HPDE6-E6E7 (cell line): ENCODE results near the gene YWHAE.
"Not testable (repeated sequence)": the region's sequence is repeated elsewhere in the genome, so short reads cannot be mapped to it uniquely, and the experiment has no call there.

ENCODE experiments used
- DNase-seq: peaks from one replicate; pipeline ENCODE4 v3.0.0; 2011; ENCODE audit warnings: missing footprints; ENCODE audit errors: extremely low spot score

The YWHAE gene

DNA sequence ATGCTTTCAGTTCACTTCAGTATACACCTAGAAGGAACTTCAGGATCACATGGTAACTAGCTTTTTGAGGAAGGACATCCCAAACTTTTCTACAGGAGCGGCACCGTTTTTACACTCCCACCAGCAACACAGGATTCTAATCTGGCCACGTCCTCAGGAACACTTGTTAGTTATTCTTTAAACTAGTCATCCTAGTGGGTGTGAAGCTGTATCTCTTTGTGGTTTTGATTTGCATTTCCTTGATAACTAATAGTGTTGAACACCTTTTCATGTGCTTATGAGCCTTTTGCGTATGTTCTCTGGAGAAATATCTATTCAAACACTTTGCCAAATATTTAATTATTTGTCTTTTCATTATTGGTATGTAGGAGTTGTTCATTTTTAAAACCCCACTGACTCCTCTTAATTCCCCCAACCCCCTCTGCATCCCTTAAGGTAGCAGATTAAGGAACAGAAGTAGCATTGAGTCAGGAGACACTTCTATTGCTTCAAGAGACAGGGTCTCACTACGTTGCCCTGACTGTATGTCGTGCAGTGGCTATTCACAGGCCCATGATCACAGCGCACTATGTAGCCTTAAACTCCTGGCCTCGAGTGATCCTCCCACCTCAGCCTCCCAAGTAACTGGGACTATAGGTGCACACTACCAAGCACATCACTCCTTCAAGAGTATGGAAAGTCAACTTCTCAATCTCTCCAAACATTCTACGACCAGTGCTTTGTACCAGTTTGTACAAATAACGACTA is 25.4 kb downstream of the YWHAE start:
- DNase-seq, result no peak

DNA sequence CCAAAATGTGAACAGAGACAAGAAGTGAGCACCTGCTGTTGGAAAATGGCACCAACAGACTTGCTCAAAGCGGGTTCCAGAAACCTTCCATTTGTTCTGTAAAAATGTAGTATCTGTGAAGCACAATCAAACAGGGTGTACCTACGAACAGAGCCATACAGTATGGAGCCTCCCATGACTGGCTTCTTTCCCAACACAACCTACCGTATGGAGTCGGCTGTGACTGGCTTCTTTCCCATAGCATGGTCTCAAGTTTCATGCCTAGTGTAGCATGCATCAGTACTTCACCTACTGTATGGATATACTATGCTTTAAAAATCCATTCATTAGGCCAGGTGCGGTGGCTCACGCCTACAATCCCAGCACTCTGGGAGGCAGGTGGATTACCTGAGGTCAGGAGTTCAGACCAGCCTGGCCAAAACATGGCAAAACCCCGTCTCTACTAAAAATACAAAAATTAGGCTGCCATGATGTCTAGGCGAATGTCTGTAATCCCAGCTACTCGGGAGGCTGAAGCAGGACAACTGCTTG is 26.2 kb downstream of the YWHAE start:
- DNase-seq, result no peak

DNA sequence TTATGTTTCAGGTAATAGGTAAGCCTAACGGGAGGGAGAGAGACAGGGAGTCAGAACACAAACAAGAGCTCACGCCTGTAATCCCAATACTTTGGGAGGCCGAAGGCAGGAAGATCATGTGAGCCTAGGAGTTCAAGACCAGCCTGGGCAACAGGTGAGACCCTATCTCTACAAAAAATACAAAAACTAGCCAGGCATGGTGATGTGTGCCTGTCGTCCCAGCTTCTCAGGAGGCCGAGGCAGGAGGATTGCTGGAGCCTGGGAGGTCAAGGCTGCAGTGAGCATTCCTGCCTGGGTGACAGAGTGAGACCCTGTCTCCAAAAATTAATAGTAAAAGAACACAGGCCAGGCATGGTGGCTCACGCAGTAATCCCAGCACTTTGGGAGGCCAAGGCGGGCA is 27.4 kb downstream of the YWHAE start:
- no peak for DNase-seq

DNA sequence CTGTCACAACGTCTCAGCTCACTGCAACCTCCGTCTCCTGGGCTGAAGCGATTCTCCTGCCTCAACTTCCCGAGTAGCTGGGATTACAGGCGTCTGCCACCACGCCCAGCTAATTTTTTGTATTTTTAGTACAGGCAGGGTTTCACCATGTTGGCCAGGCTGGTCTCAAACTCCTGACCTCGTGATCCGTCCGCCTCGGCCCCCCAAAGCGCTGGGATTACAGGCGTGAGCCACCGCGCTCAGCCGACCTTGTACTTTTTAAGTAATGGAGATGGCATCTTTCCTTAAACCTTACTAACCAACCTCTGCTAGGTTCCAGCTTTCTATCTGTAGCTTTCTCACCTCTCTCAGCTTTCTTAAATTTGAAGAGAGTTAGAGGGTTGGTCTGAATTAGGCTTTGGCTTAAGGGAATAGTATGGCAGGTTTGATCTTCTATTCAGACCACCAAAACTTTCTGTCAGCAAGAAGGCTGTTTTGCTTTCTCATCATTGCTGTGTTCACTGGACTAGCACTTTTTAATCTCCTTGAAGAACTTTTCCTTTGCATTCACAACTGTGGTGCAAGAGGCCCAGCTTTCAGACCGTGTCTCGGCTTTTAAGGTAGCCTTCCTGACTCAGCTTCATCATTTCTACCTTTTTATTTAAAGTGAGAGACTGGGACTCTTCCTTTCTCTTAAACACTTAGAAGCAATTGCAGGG is 28.0 kb downstream of the YWHAE start:
- no peak for DNase-seq

DNA sequence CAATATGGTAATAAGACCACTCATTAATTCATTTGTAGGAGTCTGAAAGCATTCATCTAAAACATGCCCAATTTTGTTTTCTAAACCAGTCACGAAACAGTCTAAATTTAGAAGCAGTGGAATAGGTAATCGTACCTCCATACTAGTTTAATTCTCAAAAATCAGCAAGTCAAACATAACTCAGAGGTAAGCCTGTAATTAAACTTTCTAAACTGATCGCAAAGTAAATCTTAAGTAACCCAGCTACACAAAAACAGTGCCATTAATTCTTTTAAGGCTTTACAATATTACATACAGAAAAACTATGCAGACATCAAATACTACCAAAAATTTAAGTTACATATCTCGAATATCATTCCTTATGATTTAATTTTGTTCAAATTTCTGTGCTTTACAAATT is 31.4 kb downstream of the YWHAE start:
- DNase-seq, result no peak

DNA sequence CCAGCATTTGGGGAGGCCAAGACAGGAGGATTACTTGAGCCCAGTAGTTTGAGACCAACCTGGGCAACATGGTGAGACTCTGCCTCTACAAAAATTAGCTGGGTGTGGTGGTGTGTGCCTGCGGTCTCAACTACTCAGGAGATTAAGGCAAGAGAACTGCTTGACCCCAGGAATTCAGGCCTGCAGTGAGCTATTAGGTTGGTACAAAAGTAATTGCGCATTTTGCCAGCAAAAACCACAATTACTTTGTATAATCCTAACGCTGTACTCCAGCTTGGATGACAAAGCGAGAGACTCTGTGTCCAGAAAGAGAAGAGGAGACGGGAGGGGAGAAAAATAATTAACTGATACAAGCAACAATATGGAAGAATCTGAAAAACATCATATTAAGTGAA is 32.7 kb downstream of the YWHAE start:
- DNase-seq, result no peak

DNA sequence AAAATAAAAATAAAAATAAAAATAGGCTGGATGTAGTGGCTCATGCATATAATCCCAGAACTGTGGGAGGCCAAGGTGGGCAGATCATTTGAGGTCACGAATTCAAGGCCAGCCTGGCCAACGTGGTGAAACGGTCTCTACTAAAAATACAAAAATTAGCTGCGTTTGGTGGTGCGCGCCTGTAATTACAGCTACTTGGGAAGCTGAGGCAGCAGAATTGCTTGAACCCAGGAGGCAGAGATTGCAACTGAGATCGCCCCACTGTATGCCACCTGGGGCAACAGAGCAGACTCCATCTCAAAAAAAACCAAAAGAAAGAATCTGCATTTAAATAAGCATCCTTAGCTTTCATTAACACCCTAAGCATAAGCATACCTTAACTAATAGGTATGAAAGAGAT is 33.8 kb downstream of the YWHAE start:
- DNase-seq, result no peak

DNA sequence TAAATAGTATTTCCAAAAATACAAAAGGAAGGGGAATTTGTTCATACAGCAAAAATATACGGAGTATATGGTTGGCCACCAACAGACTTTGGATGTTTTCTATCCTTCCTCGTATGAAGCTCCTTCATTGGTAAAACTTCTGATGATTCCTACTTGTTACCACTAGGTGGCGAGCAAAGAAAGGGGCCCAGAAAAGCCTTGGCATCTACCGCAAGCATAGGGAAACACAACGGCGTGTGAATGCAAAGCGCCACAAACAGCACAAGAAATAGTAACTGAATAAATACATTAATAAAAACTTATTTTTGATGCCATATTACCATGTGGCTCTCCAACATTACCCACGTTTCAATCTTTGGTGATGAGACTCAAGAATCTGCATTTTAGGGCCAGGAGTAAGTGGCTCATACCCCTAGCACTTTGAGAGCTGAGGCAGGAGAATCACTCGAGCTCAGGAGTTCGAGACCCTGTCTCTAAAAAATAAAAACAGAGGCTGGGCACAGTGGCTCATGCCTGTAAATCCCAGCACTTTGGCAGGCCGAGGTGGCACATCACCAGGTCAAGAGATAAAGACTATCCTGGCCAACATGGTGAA is 34.5 kb downstream of the YWHAE start:
- DNase-seq, result peak; percentile 51

DNA sequence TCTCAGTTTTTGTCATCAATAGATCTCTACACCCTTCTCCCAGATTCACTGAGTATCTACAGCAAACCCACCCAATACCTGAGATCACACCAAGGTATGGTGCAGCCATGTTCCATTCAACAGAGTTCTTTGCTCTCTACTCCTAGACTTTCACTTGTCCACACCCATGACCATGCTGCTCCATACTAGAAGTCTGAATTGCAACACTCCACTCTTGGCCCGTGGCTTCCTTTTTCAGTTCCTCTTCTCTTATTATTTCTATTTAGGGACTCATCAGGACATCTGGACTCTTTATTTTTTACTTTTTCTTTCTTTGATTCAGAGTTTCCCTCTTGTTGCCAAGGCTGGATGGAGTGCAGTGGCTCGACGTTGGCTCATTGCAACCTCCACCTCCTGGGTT is 37.1 kb downstream of the YWHAE start:
- DNase-seq, result no peak

DNA sequence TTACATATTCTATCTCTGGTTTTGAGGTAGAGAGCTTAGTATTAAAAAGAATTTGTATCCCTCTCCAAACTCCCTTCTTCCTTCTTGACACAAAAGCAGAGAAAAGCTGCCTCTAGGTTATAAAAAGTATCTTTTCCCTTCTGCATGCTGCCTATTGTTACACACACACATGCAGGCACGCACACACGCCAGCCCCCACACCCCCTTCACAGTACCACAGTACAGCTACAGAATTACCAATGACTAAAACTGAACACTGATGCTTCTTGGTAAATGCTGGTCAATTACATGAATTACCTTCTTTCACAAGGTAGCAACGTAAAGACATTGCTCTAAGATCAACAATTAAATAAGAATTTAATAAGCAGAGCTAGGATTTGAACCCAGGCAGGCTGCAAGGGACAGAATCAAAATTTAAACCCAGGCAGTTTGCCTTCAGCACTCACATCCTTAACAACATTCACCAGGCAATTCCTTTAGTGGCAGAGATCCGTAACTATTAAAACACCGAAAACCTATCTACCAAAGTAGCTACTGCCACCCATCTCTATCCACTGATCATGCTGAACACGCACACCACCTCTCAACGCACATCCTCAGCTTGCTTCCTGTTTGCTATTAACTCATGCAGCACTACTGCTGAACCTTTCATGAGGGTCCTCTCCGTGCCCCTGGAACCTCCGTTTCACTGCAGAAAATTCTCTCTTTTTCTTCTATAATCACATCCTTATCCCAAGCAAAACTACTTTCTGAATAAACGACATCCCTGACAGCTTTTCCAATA is 37.8 kb downstream of the YWHAE start:
- no peak for DNase-seq

DNA sequence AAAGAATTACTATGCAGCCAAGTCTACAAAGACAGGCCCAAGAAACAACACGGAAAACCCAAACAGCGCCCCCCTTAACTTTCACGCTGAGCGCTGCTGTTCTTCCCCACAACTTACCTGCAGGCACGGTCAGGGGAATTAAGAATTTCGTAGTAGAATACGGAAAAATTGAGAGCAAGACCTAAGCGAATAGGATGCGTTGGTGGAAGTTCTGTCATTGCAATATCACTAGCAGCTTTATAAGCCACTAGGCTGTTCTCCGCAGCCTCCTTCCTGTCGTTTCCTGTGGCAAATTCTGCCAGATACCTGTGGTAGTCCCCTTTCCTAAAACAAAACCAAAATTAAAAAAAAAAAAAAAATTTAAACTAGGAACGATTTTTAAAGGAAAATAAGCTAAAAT is 39.0 kb downstream of the YWHAE start:
- DNase-seq, result no peak

DNA sequence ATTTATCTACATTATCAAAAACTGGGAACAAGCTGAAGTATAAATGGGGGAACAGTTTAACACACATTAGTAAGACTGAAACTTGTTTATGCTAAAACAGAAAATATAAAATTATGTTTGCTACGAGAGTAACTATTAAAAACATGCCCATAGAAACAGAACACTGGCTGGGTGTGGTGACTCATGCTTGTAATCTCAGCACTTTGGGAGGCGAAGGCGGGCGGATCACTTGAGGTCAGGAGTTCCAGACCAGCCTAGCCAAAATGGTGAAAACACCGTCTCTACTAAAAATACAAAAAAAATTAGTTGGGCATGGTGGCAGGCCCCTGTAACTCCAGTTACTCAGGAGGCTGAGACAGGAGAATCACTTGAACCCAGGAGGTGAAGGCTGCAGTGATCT is 39.7 kb downstream of the YWHAE start:
- DNase-seq, result not testable (repeated sequence)

DNA sequence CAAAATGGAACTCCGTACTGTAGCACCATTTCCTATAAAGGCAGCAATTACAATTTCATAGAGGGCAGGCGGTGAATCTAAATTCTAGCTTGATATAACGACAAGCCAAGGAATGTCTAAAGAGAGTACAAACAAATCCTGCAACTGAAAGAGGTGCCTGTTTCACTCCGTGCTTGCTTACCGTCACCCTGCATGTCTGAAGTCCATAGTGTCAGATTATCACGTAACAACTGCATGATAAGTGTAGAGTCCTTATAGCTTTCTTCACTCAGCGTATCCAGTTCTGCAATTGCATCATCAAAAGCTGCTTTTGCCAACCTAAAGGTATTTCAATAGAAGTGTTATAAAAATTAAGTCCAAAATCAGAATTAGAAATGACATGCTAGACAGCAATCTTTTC is 46.0 kb downstream of the YWHAE start:
- DNase-seq, result no peak

DNA sequence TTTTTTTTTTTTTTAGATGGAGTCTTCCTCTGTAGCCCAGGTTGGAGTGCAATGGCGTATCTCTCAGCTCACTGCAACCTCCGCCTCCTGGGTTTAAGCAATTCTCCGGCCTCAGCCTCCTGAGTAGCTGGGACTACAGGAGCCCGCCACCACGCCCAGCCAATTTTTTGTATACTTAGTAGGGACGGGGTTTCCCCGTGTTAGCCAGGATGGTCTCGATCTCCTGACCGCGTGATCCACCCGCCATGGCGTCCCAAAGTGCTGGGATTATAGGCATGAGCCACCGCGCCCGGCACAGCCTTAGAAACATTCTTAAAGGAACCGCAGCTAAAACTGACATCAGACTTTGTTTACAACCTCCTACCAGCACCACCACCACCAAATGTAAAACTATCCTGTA is 47.5 kb downstream of the YWHAE start:
- DNase-seq, result not testable (repeated sequence)

DNA sequence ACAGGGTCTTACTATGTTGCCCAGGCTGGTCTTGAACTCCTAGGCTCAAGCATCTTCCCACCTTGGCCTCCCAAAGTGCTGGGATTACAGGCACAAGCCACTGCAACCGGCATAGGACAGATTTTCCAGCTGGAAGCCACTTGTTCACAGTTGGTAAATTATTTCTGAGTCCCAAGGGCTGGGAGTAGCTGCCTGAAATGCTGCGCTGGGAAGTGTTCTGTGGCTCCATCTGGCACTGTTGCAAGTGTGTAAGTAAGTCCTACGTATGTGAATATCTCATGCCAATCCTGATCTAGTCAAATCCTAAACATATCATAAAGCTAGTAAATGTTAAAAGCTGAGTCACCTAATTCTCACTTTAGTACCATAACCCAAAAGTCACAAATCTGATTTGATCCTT is 48.1 kb downstream of the YWHAE start:
- DNase-seq, result no peak

DNA sequence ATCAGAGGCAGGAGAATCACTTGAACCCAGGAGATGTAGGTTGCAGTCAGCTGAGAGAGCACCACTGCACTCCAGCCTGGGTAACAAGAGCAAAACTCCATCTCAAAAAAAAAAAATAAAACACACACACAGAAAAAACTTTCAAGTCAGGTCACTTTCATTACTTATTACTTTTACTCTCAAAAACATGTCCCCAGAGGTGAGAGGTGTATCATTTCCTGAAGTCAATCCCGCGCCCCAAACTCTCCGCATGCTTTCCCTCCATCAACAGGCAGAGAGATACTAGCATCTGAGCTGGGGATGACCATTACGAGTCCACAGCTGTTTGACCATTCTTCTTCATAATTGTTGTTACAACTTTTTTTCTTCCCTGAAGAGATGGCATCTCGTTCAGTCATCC is 48.7 kb downstream of the YWHAE start:
- DNase-seq, result no peak

DNA sequence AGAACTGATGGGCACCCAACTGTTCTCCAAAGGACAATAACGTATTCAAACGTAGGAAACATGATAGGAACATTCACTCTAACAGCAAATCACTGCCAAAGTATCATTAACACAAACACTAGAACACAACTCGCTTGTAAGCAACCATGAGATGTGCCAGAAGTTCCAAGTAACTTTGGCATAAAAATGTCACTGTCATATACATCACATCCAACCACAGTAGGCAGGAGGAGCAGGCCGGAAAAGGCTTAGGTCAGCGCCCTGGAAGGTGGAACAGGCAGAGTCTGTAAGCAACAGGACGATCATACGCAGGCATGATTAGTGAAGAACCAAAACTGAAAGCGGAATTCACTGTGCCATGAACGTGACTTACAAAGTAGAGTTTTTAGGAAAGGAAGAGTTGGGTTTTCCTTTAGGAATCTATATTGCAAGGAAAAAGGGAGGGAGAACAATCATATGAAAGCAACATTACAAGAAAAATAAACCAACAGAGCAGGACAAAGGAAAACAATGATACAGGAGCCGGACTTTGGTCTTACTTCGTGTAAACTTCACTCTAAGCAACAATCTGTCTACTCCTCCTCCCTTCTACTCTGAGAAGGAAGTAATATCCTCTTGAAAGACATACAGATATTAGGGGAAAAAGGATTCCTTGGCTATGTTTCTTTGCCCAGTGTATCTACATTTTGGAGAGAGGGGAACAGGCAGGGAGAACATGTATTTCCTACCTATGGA is 52.3 kb downstream of the YWHAE start:
- DNase-seq, result no peak

DNA sequence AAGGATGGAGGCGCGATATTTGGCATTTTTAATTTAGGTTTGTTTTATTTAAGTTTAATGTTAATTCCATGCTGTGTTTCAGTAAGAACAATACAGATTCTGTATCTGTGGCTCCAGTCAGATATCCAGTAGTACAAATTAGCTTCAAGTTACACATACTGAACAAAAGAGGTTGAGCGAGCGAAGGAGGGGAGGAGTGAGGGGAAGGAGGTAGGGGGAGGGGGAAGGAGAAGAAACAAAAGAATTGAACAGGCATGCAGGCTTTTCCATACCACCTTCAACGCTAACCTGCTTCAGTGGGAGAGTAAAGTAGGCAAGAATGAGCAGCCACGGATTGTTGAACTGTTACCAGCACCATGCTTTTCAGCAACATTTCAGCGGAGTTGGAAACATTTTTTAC is 55.5 kb downstream of the YWHAE start:
- no peak for DNase-seq

DNA sequence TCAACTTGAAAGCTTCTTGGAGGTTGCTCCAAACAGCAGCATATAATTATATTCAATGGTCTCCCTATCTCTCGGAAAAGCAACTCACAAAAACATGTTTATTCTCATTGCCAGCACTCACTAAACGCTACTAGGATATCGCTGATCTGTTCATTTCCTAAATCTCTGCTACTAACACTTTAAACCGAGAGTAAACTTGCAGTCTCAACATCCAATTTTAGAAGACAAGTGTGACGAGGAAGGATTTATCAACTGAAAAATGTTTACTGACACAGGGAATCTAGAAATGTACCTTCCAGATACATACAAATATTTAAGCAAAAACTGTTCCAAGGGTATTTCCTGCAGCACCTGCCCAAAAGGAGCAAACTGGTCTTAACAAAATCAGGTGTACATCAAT is 56.5 kb downstream of the YWHAE start:
- no peak for DNase-seq

DNA sequence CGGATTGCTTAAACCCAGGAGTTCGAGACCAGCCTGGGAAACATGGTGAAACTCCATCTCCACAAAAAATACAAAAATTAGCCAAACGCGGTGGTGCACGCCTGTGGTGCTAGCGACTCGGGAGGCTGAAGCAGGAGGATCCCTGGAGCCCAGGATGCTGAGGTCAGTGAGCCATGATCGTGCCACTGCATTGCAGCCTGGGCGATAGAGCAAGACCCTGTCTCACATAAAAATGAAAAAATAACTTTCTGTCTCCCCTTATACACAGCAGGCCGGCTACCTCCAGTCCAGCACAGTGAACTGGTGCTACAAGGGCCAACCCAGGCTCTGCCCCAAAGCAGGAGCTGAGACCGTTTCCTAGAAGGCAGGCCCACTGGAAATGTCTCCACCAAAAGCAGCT is 59.7 kb downstream of the YWHAE start:
- DNase-seq, result no peak

DNA sequence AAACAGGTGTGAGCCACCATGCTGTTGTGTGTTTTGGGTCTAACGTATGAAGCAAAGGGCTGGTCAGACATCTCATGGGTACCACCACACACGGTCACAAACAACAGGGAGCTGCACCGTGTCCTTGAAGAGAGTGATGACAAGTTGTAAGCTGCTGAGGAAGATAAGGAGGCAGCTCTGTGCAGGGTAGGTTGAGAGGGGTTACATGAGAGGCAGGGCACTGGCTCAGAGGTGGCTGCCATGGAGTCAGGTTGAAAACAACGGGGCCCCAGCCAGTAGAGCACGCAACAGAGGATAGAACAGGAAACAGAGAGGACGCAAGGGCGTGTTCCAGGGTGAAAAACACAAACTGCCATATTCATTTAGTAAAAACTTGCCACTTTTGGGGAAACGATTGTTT is 68.3 kb downstream of the YWHAE start:
- no peak for DNase-seq
